HG02981 (cell line): Measurements from ENCODE around the gene KRT33B.
"Not testable (repeated sequence)": the region's sequence is repeated elsewhere in the genome, so short reads cannot be mapped to it uniquely, and the experiment has no call there.

ENCODE experiments used
- ATAC-seq: cut with Tn5 transposase; IDR thresholded peaks from one replicate; pipeline ENCODE4 v1.9.1; 2021; ENCODE audit warnings: mild to moderate bottlenecking, moderate library complexity; ENCODE audit not compliant: unreplicated experiment

The KRT33B gene

DNA sequence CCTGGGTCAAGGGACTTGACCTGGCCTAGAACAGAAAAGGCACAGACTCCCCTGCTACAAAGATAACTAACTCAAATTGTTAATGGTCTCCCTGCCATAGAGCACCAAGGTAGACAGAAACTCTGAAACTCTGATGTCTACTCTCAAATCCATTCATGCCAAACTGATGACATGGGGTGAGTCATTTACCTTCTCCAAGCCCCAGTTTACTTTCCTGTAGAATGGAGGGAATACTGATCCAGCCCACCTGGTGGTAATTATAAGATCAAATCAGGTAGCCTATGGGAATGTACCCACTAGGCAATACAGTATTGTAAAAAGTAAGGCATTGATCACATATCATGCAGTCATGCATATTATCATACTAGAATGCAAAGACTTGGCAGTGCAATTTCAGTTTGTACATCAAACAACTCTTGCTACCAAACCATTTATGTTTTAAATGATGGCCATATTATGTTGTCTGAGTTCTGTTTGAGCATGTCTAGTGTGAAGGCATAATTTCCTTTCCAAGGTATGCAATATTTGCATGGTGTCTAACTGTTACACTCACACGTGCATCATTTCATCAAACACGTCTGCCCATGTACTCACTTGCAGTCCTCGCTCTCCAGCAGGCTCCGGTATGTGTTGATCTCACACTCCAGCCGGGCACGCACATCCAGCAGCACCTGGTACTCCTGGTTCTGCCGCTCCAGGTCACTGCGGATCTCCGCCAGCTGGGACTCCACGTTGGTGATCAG, 24.8 kb upstream of the KRT33B start:
- ATAC-seq: no peak

GRCh38 chr17:41393826-41394225, 24.2 kb upstream of the KRT33B start:
- ATAC-seq: no peak

DNA sequence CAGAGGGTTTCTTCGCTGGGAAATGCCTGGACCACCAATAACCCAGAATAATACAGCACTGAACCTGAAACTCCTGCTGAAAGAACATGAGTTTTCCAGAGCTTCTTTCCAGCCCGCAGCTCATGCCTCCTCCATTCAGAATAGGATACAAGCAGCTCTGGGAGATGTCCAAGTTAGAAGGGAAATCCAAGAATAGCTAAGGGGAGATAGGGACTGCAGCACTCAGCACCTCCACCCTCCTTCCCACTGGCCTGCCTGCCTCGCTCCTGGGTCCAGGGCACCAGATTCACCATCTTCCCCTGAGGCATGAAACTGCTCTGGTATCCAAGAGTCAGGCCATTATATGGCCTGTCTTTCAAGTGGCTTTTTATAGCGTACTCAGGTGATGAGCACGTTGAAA, 23.7 kb upstream of the KRT33B start:
- ATAC-seq: no peak

DNA sequence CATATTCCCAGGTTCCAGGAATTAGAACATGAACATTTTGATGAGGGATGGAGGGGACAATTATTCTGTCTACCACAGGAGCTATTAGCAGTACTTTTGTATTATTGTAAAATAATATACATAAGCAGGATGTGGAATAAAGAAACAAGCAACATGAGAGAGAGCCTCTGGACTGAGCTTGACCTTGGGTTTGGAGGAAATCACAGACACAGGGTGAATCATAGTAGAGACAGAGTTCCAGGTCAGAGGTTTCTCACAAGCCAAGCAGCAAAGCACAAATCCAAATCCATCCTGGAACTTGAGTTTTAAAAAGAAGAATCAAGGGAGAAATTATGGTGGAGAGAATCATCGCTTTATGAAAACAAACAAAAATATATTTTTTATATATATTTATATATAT, 22.7 kb upstream of the KRT33B start:
- no peak for ATAC-seq

DNA sequence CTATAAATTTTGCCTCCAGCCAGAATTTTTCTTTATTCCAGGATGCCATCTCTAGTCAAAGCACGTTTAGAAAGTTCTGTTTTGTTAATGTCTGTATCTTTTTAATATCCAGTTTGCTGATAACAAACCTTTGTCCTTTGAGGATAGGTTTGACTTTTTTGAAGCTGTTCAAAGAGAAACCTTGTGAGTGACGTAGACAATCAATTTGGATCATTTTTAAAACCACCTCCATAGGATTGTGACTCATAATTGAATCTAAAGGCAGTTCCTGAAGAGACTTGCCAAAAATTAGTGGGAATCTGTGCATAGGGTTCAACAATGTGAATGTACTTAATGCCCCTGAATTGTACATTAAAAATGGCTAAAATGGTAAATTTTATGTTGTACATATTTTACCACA, 21.9 kb upstream of the KRT33B start:
- no peak for ATAC-seq

GRCh38 chr17:41390411-41390938, 20.9 kb upstream of the KRT33B start:
- ATAC-seq: no peak

DNA sequence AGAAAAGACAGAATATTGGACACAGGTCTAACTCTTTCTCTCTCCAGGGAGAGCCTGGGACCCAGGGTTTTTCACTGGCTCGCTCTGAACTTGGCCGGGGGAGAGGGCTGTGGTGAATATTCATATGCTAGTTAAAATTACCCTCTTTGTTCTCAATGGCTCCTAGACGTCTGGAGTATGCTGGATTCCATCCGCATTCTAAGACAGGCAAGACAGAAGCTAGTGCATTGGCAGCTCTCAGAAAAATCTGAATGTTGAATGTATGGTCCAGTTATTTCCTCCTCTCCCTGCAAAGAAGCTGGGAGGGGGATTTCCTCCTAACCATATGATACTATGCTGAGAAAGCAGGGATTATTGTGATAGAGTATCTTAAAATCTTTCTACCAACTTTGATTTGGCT, 18.1 kb upstream of the KRT33B start:
- ATAC-seq: no peak

- ATAC-seq: no peak
Measured at GRCh38 chr17:41386227-41386626, 16.6 kb upstream of the KRT33B start.

GRCh38 chr17:41383690-41384089, 14.1 kb upstream of the KRT33B start:
- no peak for ATAC-seq

DNA sequence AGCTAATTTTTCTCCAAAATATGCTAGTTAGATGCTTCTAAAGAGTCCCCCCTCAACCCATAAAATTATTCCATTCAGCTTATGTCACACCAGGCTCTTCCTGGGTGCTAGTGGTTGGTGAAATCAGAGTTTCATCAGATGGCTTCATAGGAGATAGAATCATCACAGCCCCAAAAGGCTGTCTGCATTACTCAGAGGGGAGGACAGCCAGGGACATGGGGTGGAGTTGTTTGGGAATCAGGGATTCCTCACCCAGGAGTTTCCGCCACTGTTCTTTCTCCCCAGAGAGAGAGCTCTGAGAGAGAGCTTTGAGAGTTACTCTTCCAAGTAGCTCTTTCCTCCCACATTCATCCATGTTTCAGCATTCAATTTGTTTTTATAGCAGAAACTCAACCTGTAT, 12.8 kb upstream of the KRT33B start:
- no peak for ATAC-seq

DNA sequence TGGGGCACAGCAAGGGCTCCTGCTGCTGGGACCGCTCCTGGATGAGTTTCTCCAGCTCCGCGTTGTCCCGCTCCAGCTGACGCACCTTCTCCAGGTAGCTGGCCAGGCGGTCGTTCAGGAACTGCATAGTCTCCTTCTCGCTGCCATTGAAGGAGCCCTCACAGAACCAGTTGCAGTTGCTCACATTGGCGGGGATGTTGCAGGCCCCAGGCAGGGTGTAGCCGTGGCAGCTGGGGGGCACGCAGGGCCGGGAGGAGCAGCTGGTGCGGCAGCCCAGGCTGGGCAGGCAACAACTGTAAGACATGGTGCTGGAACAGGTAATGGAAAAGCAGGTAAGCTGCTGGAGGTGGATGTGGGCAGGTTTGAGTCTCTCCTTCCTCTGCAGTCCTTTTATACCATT, 12.3 kb upstream of the KRT33B start, which contains the start of gene KRT34:
Gene KRT34, minus strand, starts transcription at position 364 of the 400 bp plus-strand sequence. Its CDS starts 60 bp downstream, at position 304.
- ATAC-seq: not testable (repeated sequence)

- not testable (repeated sequence) for ATAC-seq
Measured at GRCh38 chr17:41380091-41380490, 10.5 kb upstream of the KRT33B start.

- no peak for ATAC-seq
Measured at GRCh38 chr17:41377546-41377945, 7.9 kb upstream of the KRT33B start.

GRCh38 chr17:41369023-41369422, 590 bp downstream of the KRT33B start:
- no peak for ATAC-seq

DNA sequence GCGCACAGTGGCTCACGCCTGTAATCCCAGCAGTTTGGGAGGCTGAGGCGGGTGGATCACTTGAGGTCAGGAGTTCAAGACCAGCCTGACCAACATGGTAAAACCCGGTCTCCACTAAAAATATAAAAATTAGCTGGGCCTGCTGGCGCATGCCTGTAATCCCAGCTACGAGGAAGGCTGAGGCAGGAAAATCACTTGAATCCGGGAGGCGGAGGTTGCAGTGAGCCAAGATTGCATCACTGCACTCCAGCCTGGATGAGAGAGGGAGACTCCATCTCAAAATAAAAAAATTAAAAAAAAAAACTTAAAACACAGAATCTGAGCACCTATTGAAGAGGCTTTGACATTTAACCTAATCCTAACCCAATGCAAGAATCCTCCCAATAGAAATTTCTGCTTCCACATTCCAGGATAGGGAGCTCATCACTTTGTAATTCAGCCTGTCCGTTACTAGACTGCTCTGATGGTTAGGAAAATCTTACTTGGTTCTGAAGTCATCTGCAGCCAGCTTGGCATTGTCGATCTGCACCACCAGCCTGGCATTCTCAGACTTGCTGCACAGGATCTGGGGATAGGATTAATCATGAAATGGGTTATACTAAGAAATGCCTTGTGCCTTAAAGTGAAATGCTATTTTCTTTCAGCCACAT, 2.1 kb downstream of the KRT33B start:
- no peak for ATAC-seq

GRCh38 chr17:41366070-41366469, 3.5 kb downstream of the KRT33B start:
- ATAC-seq: no peak

GRCh38 chr17:41363881-41364280, 5.7 kb downstream of the KRT33B start:
- no peak for ATAC-seq

- ATAC-seq: no peak
Measured at GRCh38 chr17:41360296-41360995, 9.2 kb downstream of the KRT33B start.

- no peak for ATAC-seq
Measured at GRCh38 chr17:41354536-41354935, 15.1 kb downstream of the KRT33B start.

GRCh38 chr17:41352597-41353366, 16.8 kb downstream of the KRT33B start:
- no peak for ATAC-seq

- no peak for ATAC-seq
Measured at GRCh38 chr17:41351177-41351576, 18.4 kb downstream of the KRT33B start.
